Activated effector memory CD4-positive, alpha-beta T cell treated with Interleukin-2 at 50 U/mL for 16 hours (primary cell): ENCODE measurements around the gene RGL2.
A peak's percentile ranks its signal among the peaks of the same experiment; 100 is the strongest.
"Not testable (repeated sequence)": the region's sequence is repeated elsewhere in the genome, so short reads cannot be mapped to it uniquely, and the experiment has no call there.

Experiments used
- DNase-seq: peaks from one replicate; pipeline ENCODE4 v3.0.0-alpha.2; 2020

Gene RGL2

DNA sequence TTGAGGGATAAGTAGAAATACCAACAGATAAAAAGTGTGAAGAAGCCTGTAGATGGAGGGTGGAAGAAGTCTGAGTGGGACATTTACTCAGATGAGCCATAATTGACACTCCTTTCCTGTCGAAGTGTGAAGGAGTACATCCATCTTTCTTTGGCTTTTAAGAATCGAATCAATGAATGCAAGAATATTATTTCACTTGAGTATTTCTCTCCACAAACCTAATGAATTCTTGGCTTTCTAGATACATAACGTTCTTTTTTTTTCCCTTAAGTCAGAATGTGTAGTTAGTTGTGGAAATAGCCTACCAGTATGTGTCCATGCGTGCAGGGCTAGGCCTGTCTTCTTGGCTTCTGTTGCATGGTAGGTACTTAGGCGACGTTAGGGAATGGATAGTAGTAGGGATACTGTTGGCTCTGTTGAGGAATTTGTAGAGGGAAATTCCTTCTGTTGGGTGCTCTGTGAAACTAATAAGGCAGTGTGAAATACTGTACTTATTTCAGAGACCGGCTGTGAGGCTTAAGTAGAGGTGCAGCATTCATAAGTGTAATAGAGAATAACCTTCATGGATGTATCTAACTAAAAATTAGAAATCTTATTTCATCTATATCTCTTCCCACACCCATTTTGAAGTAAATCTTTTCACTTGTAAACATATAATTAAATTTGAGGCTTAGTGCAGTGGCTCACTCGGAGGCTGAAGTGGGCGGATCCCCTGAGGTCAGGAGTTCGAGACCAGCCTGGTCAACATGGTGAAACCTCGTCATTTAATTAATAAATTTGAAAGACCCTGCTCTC is 25.4 kb downstream of the RGL2 start:
- DNase-seq = no peak

GRCh38 chr6:33272275-33273128 is 26.2 kb downstream of the RGL2 start:
- DNase-seq = no peak

DNA sequence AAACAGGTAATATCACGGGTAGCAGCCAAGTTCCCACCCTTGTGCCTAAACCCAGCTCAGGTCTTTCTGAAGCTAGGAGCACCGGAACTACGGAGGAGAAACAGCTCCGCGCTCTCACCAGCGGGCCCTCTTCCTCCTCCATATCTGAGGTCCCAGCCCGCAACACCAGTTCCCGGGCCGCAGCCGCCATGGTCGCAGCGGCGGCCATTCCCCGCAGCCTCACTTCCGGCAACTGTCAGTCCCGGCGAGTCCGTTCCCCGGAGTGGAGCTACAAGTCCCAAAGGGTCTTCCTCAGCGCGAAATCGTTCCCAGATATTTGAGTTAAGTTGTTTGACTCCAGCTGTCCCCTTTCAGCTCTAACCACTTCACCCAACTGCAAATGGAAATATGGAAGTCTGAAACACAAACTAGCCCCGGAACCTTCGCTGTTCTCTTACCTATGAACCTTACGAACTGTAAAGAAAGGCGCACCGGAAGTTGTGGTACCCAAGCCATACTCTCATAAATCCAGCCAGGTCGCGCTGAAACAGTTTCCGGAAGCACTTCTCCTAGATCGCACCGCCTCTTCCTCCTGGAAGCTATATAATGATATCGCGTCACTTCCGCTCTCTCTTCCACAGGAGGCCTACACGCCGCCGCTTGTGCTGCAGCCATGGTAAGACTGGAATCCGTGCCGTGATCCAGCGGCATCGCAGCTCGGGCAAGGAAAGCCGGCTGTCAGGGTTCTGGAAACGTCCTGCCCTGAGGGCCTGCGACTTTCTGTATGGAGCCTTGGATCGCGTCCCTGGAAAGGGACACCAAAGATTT is 27.1 kb downstream of the RGL2 start, which contains the start of the genes RPS18 and VPS52:
Gene RPS18 (plus strand): TSS at position 608 of the 807 bp plus-strand sequence. CDS start 45 bp downstream, at position 653.
Gene VPS52 (minus strand): TSS at position 409 of the 807 bp plus-strand sequence. CDS start 201 bp downstream, at position 208.
- peak; percentile 85 for DNase-seq

GRCh38 chr6:33271117-33271467 is 27.6 kb downstream of the RGL2 start:
- DNase-seq = no peak

GRCh38 chr6:33264015-33264414 is 34.7 kb downstream of the RGL2 start:
- no peak for DNase-seq

DNA sequence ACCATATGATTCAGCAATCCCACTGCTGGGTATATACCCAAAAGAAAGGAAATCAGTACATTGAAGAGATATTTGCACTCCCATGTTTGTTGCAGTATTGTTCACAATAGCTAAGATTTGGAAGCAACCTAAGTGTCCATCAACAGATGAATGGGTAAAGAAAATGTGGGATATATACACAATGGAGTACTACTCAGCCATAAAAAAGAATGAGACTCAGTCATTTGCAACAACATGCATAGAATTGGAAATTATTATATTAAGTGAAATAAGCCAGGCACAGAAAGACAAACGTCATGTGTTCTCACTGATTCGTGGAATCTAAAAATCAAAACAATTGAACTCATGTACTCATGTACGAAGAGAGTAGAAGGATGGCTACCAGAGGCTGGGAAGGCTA is 36.3 kb downstream of the RGL2 start:
- DNase-seq = not testable (repeated sequence)

DNA sequence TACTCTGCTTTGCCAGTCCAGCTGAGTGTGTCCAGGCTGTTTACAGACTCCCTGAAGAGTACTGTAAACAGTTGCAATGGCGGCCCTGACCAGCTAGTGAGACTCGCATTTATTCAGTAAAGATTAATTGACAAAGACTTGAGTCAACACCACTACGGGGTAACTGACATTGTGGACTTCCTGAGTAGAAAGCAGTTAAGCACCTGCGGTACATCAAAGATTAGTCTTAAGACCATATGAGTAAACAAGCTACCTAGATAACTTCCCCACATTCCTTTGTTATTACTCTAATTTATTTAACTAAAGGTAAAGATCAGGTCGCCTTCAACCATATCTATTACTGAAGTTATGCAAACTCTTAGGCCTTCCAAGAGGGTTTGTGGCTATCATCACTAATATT is 39.7 kb downstream of the RGL2 start:
- DNase-seq = no peak

- no peak for DNase-seq
Observed at GRCh38 chr6:33254591-33254990, 44.2 kb downstream of the RGL2 start.

GRCh38 chr6:33252759-33253158 is 46.0 kb downstream of the RGL2 start:
- no peak for DNase-seq

- no peak for DNase-seq
Observed at GRCh38 chr6:33251395-33252012, 47.2 kb downstream of the RGL2 start.

DNA sequence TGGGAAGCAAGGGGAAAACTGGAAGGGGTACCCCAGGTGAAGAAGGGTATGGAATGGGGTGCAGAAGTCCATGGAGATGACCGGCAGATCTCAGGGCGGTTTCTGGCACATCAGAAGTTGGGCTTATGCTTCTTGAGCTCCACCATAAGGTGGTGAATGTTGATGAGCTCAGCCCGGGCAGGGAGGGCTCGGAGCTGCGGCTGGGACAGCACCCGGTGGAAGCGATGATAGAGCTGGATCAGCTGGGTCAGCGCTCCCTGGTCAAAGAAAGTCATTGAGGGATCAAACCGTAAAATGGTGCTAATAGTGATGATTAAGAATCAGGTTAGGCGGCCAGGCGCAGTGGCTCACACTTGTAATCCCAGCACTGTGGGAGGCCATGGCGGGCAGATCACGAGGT is 48.0 kb downstream of the RGL2 start:
- DNase-seq = no peak

- no peak for DNase-seq
Observed at GRCh38 chr6:33249732-33250630, 48.8 kb downstream of the RGL2 start.

DNA sequence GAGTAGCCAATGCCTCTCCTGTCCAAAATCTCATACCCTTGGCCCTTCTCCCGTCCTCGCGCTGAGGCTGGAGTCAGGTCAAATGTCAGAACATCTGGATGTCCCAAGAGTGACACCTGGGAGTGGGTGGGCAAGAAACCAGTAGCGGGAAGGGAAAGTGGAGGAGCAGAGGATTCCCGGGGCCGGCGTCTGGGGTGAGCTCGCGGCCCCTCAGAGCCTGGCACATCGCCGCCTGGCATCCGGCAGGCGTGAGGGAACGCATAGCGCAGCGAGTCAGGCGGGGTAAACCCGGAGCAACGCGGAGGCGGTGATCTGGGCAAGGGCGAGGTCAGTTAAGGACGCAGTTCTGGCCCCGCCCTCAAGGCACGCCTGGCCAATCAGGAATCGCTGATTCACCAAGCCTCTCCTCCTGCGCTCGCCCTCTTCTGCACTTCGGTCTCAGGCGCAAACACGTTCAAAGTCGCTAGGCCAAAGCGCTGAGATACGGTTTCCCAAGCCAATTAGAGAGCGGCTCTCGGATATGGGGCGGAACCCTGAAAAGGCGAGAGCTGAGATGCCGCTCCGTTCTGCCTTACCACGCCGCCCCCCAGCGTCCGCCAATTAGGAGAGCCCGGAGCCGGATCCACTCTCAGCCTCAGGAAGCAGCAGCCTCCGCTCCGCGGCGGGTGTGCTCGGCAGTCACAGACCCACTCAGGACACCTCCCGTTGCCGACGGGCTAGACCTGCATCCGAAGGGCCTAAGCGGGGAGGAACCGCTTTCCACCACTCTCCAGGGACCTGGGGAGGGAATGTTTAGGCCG is 49.6 kb downstream of the RGL2 start:
- peak; percentile 94 for DNase-seq

DNA sequence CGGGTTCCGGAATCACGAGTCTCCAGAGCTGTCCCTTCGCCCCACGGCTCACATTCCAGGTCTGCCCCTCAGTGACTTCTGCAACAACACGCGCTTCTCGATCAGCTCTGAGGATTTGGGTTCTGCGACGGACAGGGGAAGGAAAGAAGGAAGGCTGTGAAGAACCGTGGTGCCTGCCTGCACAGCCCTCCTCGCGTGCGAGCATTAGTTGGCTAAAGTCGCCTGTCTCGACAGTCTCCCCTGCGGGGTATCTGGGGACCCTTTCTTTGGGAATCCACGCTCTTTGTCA is 50.2 kb downstream of the RGL2 start:
- DNase-seq = no peak

GRCh38 chr6:33247977-33248642 is 50.6 kb downstream of the RGL2 start:
- DNase-seq = peak; percentile 85

GRCh38 chr6:33243476-33243875 is 55.3 kb downstream of the RGL2 start:
- no peak for DNase-seq

- no peak for DNase-seq
Observed at GRCh38 chr6:33241968-33242367, 56.8 kb downstream of the RGL2 start.
